ENCODE data around the gene SBK1.

The SBK1 gene

DNA sequence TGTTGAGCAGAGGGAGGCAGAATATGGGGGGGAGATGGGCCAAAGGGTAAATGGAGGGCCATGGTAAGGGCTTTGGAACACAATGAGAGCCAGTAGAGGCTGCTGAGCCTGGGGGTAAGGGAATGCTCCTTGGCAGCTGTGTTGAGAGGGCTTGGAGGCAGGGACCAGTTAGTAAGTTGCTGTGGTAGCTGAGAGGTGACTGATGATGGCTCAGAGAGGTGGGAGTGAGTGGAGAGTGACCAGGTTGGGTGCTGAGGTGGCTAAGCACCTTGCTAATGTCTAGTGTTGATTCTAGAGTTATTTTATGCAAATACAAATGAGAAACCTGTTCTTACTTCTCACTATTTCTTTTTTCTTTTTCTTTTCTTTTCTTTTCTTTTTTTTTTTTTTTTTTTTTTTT lies 10.8 kb downstream of the SBK1 start:
- no peaks in the 10 kb centered on the region for H3K36me3 ChIP-seq (ENCODE audit: control insufficient read depth in 1 of 2, insufficient read depth in 2 of 2, low read length in 2 of 2)
- H3K27ac ChIP-seq (ENCODE audit: low read depth, low read length): no peak overlapping the region
- no peaks in the 10 kb centered on the region for H3K27me3 ChIP-seq (ENCODE audit: control insufficient read depth in 1 of 2, insufficient read depth in 2 of 2, low read length in 2 of 2)
- H3K9me3 ChIP-seq (ENCODE audit: control insufficient read depth in 1 of 2, low read length in 2 of 2): no peaks in the 10 kb centered on the region
- no peak overlapping the region for H3K4me3 ChIP-seq (ENCODE audit: low read depth in 1 of 2, low read length in 2 of 2)
- H3K9ac ChIP-seq (ENCODE audit: low read depth in 1 of 2, low read length in 2 of 2): no peak overlapping the region
- H3K4me1 ChIP-seq (ENCODE audit: control insufficient read depth in 1 of 2, insufficient read depth in 2 of 2, low read length in 2 of 2): no peaks in the 10 kb centered on the region

DNA sequence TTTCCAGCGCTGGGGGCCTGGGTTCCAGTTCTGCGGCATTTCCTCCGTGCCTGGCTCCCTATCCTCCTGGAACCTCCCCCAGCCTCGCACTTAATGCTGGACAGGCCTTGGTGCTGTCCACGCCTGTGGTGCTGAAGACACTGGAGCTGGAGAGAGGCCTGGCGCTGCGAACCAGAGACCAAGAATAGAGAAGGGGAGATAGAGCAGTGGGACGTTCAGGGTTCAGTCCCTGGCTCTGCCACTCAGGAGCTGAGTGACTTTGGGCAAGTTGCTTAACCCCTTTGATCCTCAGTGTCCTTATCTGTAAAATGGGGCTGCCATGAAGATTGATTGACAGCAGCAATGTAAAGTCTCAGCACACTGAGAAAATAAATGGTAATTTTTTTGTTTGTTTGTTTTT lies 11.9 kb downstream of the SBK1 start:
- Histone ChIP-seq H3K9me3 (ENCODE audit: control insufficient read depth in 1 of 2, low read length in 2 of 2) (no peaks in the 10 kb centered on the region), H3K36me3 (ENCODE audit: control insufficient read depth in 1 of 2, insufficient read depth in 2 of 2, low read length in 2 of 2) (no peaks in the 10 kb centered on the region)

DNA sequence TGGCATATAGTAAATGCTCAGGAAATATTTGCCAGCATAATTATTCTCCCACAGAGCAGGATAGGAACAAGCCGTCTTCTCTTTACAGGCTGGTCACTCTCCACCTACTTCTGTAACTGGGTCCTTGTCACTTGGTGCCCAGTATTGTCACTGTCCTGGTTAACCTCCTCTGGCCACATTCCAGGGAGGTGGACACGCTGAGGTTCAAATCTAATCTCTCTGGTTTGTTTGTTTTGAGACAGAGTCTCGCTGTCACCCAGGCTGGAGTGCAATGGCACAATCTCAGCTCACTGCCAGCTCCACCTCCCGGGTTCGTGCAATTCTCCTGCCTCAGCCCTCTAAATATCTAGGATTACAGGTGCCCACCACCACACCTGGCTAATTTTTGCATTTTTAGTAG lies 15.6 kb downstream of the SBK1 start:
- no peak overlapping the region for H3K9ac ChIP-seq (ENCODE audit: low read depth in 1 of 2, low read length in 2 of 2)
- H3K27me3 ChIP-seq (ENCODE audit: control insufficient read depth in 1 of 2, insufficient read depth in 2 of 2, low read length in 2 of 2): no peaks in the 10 kb centered on the region
- H3K36me3 ChIP-seq (ENCODE audit: control insufficient read depth in 1 of 2, insufficient read depth in 2 of 2, low read length in 2 of 2): no peaks in the 10 kb centered on the region
- no peak overlapping the region for H3K4me3 ChIP-seq (ENCODE audit: low read depth in 1 of 2, low read length in 2 of 2)
- H3K4me1 ChIP-seq (ENCODE audit: control insufficient read depth in 1 of 2, insufficient read depth in 2 of 2, low read length in 2 of 2): no peaks in the 10 kb centered on the region
- H3K9me3 ChIP-seq (ENCODE audit: control insufficient read depth in 1 of 2, low read length in 2 of 2): no peaks in the 10 kb centered on the region
- no peak overlapping the region for H3K27ac ChIP-seq (ENCODE audit: low read depth, low read length)

More for the DNA sequence above, 11.9 kb downstream of the SBK1 start:
- Histone ChIP-seq H3K9ac (ENCODE audit: low read depth in 1 of 2, low read length in 2 of 2) (no peak overlapping the region), H3K27me3 (ENCODE audit: control insufficient read depth in 1 of 2, insufficient read depth in 2 of 2, low read length in 2 of 2) (no peaks in the 10 kb centered on the region), H3K27ac (ENCODE audit: low read depth, low read length) (no peak overlapping the region), H3K4me3 (ENCODE audit: low read depth in 1 of 2, low read length in 2 of 2) (no peak overlapping the region), H3K4me1 (ENCODE audit: control insufficient read depth in 1 of 2, insufficient read depth in 2 of 2, low read length in 2 of 2) (no peaks in the 10 kb centered on the region)

DNA sequence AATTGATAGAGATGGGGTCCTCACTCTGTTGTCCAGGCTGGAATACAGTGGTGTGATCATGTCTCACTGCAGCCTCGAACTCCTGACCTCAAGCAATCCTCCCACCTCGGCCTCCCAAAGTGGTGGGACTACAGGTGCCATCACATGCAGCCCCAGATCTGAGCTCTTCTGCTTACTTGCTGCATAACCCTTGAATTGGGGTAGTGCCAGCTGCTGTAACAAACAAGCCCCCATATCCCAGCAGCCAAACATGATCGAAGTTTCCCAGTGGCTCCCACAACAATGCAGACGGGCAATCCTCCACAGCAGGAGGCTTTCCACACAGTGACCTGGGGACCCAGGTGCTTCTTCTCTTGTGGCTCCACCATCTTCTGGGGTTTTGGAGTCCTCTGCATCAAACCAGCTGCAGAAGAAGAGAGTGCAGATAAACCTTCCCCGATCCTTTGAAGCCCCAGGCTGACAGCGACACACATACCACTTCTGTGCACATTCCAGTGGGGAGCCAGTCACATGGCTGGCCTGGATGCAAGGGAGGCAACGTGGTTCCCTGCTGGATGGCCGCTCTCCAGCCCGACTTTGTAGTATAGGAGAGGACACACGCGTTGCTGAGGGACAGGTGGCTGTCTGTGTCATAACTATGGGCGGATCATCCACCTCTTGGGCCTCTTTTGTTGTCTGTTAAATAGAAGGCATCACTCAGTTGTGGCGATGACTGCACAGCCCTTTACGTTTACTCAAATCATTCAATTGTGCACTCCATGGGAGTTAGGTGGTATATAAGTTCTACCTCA lies 16.7 kb downstream of the SBK1 start:
- Histone ChIP-seq H3K4me3 (ENCODE audit: low read depth in 1 of 2, low read length in 2 of 2) (no peak overlapping the region), H3K27me3 (ENCODE audit: control insufficient read depth in 1 of 2, insufficient read depth in 2 of 2, low read length in 2 of 2) (no peaks in the 10 kb centered on the region), H3K4me1 (ENCODE audit: control insufficient read depth in 1 of 2, insufficient read depth in 2 of 2, low read length in 2 of 2) (no peaks in the 10 kb centered on the region), H3K36me3 (ENCODE audit: control insufficient read depth in 1 of 2, insufficient read depth in 2 of 2, low read length in 2 of 2) (no peaks in the 10 kb centered on the region), H3K9ac (ENCODE audit: low read depth in 1 of 2, low read length in 2 of 2) (no peak overlapping the region), H3K27ac (ENCODE audit: low read depth, low read length) (no peak overlapping the region), H3K9me3 (ENCODE audit: control insufficient read depth in 1 of 2, low read length in 2 of 2) (no peaks in the 10 kb centered on the region)

DNA sequence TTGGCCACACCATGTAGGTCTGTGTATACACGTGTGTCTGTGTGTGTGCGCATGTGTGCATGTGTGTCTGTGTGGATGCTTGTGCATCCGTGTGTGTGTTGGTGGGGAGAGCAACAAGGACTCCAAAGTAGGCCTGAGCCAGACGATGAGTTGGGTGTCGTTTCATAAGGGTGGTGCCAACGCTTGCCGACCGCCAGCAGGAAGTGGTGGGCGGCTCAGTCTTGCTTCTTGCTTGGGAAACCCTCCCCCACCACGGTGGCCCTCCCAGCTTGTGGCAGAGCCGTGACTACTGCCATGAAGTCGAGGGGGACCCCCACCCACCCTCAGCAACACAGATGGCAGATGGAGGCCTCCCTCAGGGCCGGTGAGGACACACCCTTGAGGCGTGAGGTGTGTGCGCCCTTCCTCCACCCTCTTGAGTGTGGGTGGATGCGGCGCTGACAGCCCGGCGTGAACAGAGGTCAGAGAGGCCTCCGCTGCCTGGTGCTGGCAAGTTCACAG lies 17.5 kb downstream of the SBK1 start:
- no peaks in the 10 kb centered on the region for H3K9me3 ChIP-seq (ENCODE audit: control insufficient read depth in 1 of 2, low read length in 2 of 2)
- no peaks in the 10 kb centered on the region for H3K36me3 ChIP-seq (ENCODE audit: control insufficient read depth in 1 of 2, insufficient read depth in 2 of 2, low read length in 2 of 2)
- H3K9ac ChIP-seq (ENCODE audit: low read depth in 1 of 2, low read length in 2 of 2): no peak overlapping the region
- no peaks in the 10 kb centered on the region for H3K27me3 ChIP-seq (ENCODE audit: control insufficient read depth in 1 of 2, insufficient read depth in 2 of 2, low read length in 2 of 2)
- H3K27ac ChIP-seq (ENCODE audit: low read depth, low read length): no peak overlapping the region
- no peaks in the 10 kb centered on the region for H3K4me1 ChIP-seq (ENCODE audit: control insufficient read depth in 1 of 2, insufficient read depth in 2 of 2, low read length in 2 of 2)
- H3K4me3 ChIP-seq (ENCODE audit: low read depth in 1 of 2, low read length in 2 of 2): no peak overlapping the region

DNA sequence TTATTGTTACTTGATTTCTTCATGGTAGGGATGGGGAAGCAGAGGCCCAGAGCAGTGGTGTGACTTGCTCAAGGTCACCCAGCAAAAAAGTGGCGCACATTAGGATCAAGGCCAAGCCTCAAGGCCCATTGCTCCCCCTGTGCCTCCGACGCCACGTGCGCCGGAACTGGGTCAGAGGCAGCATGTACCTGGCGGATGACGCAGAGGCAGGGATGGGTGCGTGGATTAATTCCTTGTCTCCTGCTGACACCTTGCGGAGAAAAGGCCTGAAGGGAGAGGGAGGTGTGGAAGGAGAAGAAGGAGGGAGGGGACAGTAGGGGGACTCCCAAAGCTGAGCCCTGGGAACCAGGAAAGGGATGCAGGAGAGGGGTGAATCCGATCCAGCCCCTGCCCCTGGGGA lies 18.5 kb downstream of the SBK1 start:
- Histone ChIP-seq H3K9ac (ENCODE audit: low read depth in 1 of 2, low read length in 2 of 2) (no peak overlapping the region), H3K9me3 (ENCODE audit: control insufficient read depth in 1 of 2, low read length in 2 of 2) (no peaks in the 10 kb centered on the region), H3K4me1 (ENCODE audit: control insufficient read depth in 1 of 2, insufficient read depth in 2 of 2, low read length in 2 of 2) (no peaks in the 10 kb centered on the region), H3K27ac (ENCODE audit: low read depth, low read length) (no peak overlapping the region), H3K36me3 (ENCODE audit: control insufficient read depth in 1 of 2, insufficient read depth in 2 of 2, low read length in 2 of 2) (no peaks in the 10 kb centered on the region), H3K4me3 (ENCODE audit: low read depth in 1 of 2, low read length in 2 of 2) (no peak overlapping the region), H3K27me3 (ENCODE audit: control insufficient read depth in 1 of 2, insufficient read depth in 2 of 2, low read length in 2 of 2) (no peaks in the 10 kb centered on the region)

DNA sequence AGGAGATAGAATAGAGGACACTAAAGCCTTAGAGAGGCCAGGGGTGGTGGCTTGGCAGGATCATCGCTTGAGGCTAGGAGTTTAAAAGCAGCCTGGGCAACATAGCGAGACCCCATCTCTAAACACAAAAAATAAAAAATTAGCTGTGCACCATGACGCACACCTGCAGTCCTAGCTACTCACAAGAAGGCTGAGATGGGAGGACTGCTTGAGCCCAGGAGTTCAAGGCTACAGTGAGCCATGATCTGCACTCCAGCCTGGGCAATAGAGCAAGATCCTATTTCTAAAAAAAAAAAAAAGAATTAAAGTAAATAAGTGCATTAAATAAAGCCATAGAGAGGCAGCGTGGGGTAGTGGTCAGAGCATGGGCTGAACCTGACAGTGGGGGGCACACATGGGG lies 19.1 kb downstream of the SBK1 start:
- H3K27me3 ChIP-seq (ENCODE audit: control insufficient read depth in 1 of 2, insufficient read depth in 2 of 2, low read length in 2 of 2): no peaks in the 10 kb centered on the region
- no peaks in the 10 kb centered on the region for H3K36me3 ChIP-seq (ENCODE audit: control insufficient read depth in 1 of 2, insufficient read depth in 2 of 2, low read length in 2 of 2)
- H3K27ac ChIP-seq (ENCODE audit: low read depth, low read length): no peak overlapping the region
- no peaks in the 10 kb centered on the region for H3K4me1 ChIP-seq (ENCODE audit: control insufficient read depth in 1 of 2, insufficient read depth in 2 of 2, low read length in 2 of 2)
- H3K9ac ChIP-seq (ENCODE audit: low read depth in 1 of 2, low read length in 2 of 2): no peak overlapping the region
- H3K9me3 ChIP-seq (ENCODE audit: control insufficient read depth in 1 of 2, low read length in 2 of 2): no peaks in the 10 kb centered on the region
- no peak overlapping the region for H3K4me3 ChIP-seq (ENCODE audit: low read depth in 1 of 2, low read length in 2 of 2)

DNA sequence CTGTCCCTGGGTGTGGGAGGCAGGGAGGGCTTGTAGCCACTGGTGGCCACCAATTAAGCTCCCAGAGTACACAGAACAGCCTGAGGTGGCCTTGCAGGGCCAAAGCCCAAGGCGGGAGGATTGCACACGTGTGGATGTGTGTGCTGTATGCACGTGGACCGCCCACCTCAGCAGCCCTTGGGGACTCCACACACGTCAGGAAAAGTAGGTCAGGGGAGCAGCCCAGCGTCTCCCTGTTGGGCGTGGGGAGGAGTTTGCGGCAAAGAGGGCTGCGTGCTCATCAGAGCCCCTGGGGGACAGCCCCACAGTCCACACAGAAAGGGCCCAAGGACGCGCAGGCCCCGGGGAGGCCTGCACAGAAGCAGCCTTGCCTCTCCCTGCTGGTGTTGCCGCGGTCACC lies 19.6 kb downstream of the SBK1 start:
- Histone ChIP-seq H3K36me3 (ENCODE audit: control insufficient read depth in 1 of 2, insufficient read depth in 2 of 2, low read length in 2 of 2) (no peaks in the 10 kb centered on the region), H3K27ac (ENCODE audit: low read depth, low read length) (no peak overlapping the region), H3K4me3 (ENCODE audit: low read depth in 1 of 2, low read length in 2 of 2) (no peak overlapping the region), H3K27me3 (ENCODE audit: control insufficient read depth in 1 of 2, insufficient read depth in 2 of 2, low read length in 2 of 2) (no peaks in the 10 kb centered on the region), H3K9me3 (ENCODE audit: control insufficient read depth in 1 of 2, low read length in 2 of 2) (no peaks in the 10 kb centered on the region), H3K9ac (ENCODE audit: low read depth in 1 of 2, low read length in 2 of 2) (no peak overlapping the region), H3K4me1 (ENCODE audit: control insufficient read depth in 1 of 2, insufficient read depth in 2 of 2, low read length in 2 of 2) (no peaks in the 10 kb centered on the region)

DNA sequence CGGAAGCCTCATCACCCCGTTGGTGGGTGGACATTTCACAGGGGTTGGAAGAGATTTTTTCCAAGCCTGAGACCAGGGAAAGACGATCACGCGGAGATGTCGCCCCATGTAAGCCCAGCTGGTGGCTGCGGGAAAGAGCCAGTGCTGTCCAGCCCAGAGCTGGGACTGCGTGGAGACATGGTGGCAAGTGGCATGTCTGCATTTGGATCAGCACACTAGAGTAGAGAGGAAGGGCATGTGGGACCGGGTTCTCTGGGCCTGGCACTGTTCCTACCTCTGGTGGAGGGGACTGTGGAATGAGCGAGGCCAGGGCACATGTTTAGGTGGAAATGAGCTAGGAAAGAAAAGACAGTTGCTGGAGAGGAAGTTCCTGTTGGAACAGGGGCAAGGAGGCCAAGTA lies 20.0 kb downstream of the SBK1 start:
- H3K27me3 ChIP-seq (ENCODE audit: control insufficient read depth in 1 of 2, insufficient read depth in 2 of 2, low read length in 2 of 2): no peaks in the 10 kb centered on the region
- H3K4me3 ChIP-seq (ENCODE audit: low read depth in 1 of 2, low read length in 2 of 2): no peak overlapping the region

DNA sequence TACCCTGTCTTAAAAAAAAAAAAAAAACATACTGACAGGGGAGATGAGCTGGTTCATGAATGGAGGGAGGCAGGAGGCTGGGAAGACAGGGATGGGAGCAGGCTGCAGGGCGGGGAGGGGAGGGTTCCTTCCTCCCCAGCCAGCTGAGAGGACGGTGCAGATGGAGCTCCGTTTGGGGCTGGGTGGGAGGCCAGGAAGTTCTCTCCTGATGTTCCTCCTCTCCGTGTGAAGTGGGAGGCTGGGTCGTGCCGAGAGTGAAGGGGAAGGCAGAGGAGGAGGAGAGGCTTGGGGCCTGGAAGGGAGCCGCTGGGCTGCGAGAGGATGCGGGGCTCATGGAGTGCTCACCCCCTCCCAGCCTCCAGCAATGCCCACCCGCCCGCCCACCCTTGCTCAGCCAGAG lies 21.3 kb downstream of the SBK1 start:
- H3K27me3 ChIP-seq (ENCODE audit: control insufficient read depth in 1 of 2, insufficient read depth in 2 of 2, low read length in 2 of 2): no peaks in the 10 kb centered on the region
- H3K4me3 ChIP-seq (ENCODE audit: low read depth in 1 of 2, low read length in 2 of 2): no peak overlapping the region
- no peak overlapping the region for H3K9ac ChIP-seq (ENCODE audit: low read depth in 1 of 2, low read length in 2 of 2)
- no peaks in the 10 kb centered on the region for H3K36me3 ChIP-seq (ENCODE audit: control insufficient read depth in 1 of 2, insufficient read depth in 2 of 2, low read length in 2 of 2)
- no peaks in the 10 kb centered on the region for H3K9me3 ChIP-seq (ENCODE audit: control insufficient read depth in 1 of 2, low read length in 2 of 2)
- H3K27ac ChIP-seq (ENCODE audit: low read depth, low read length): no peak overlapping the region
- H3K4me1 ChIP-seq (ENCODE audit: control insufficient read depth in 1 of 2, insufficient read depth in 2 of 2, low read length in 2 of 2): no peaks in the 10 kb centered on the region

More for the DNA sequence above, 20.0 kb downstream of the SBK1 start:
- H3K9me3 ChIP-seq (ENCODE audit: control insufficient read depth in 1 of 2, low read length in 2 of 2): no peaks in the 10 kb centered on the region
- no peak overlapping the region for H3K9ac ChIP-seq (ENCODE audit: low read depth in 1 of 2, low read length in 2 of 2)
- H3K4me1 ChIP-seq (ENCODE audit: control insufficient read depth in 1 of 2, insufficient read depth in 2 of 2, low read length in 2 of 2): no peaks in the 10 kb centered on the region
- H3K36me3 ChIP-seq (ENCODE audit: control insufficient read depth in 1 of 2, insufficient read depth in 2 of 2, low read length in 2 of 2): no peaks in the 10 kb centered on the region
- H3K27ac ChIP-seq (ENCODE audit: low read depth, low read length): no peak overlapping the region

Measured in duodenal mucosa (tissue), 2 donors.